Fibroblast of upper back skin (primary cell): ENCODE results near the gene CEP78.

Experiments
- DNase-seq: peaks from one replicate; pipeline ENCODE4 v3.0.0-alpha.2; 2013

Gene CEP78

GRCh38 chr9:78311075-78311474 is 75.2 kb downstream of the CEP78 start:
- no peak for DNase-seq

- DNase-seq, result no peak
Measured at GRCh38 chr9:78311886-78312524, 76.1 kb downstream of the CEP78 start.

GRCh38 chr9:78314550-78314949 is 78.7 kb downstream of the CEP78 start:
- no peak for DNase-seq

- DNase-seq, result peak; percentile 61
Measured at GRCh38 chr9:78314953-78315870, 79.3 kb downstream of the CEP78 start.

- no peak for DNase-seq
Measured at GRCh38 chr9:78316166-78316892, 80.5 kb downstream of the CEP78 start.

- DNase-seq, result no peak
Measured at GRCh38 chr9:78319197-78320029, 83.5 kb downstream of the CEP78 start.

GRCh38 chr9:78320030-78320693 is 84.3 kb downstream of the CEP78 start:
- DNase-seq, result no peak

- DNase-seq, result no peak
Measured at GRCh38 chr9:78320875-78321496, 85.1 kb downstream of the CEP78 start.

- DNase-seq, result no peak
Measured at GRCh38 chr9:78321505-78321904, 85.6 kb downstream of the CEP78 start.

- no peak for DNase-seq
Measured at GRCh38 chr9:78324068-78324650, 88.3 kb downstream of the CEP78 start.

GRCh38 chr9:78324682-78325081 is 88.8 kb downstream of the CEP78 start:
- no peak for DNase-seq

- DNase-seq, result peak; percentile 57
Measured at GRCh38 chr9:78325343-78325742, 89.5 kb downstream of the CEP78 start.

GRCh38 chr9:78325846-78326360 is 90.0 kb downstream of the CEP78 start:
- DNase-seq, result no peak

GRCh38 chr9:78326564-78326963 is 90.7 kb downstream of the CEP78 start:
- DNase-seq, result peak; percentile 16
